Measurements from ENCODE around the gene ADGRB3. TPM values are rescaled to one million over a fixed set of nuclear protein-coding genes. Genes with fewer than 3 reads are reported as not detected.
"Not testable (repeated sequence)": the region's sequence is repeated elsewhere in the genome, so short reads cannot be mapped to it uniquely, and the experiment has no call there.

The ADGRB3 gene
- total RNA-seq, 1 donor from 2014 or later, result 1.7 TPM

DNA sequence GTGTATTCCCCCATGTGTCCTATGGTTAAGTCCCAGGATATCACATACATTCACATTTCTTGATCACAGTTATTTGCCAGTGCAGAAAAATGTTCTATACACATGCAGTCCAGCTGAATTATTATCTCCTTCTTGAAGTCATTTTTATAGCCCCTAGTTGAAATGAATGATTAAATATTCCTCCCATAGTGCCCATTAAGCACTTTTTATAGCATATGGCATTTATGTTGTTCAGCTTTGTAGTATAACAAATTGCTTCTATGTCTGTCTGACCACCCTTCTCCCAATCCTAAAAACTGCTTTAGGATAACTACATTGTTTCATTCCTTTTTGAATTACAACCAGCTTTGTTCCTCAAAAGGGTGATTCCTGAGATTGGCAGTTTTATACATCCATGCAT, 123.5 kb downstream of the ADGRB3 start:
- DNase-seq (ENCODE audit: missing footprints) (no peak), ATAC-seq (no peak)
- intact Hi-C loops (cut with DNase I), result no loop called here

DNA sequence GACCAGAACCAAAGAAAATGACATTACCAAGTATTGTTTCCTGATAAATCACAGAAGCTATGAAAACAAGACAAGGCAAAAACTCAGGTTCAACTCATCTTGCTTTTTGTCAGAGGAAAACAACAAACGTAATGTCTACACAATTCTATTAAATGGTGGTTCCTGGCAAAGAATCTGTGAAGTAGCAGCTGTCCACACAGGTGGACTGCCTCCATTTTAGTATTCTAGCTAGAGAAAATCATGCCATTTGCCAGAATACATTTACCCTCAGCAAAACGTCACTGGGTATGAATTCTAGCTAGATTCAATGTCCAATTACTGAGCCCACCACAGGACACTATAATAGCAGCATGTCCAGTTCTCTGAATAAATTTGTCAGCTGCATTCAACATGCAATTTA, 125.4 kb downstream of the ADGRB3 start:
- DNase-seq (ENCODE audit: missing footprints), result no peak
- intact Hi-C loops (cut with DNase I), result no loop called here
- no peak for ATAC-seq

DNA sequence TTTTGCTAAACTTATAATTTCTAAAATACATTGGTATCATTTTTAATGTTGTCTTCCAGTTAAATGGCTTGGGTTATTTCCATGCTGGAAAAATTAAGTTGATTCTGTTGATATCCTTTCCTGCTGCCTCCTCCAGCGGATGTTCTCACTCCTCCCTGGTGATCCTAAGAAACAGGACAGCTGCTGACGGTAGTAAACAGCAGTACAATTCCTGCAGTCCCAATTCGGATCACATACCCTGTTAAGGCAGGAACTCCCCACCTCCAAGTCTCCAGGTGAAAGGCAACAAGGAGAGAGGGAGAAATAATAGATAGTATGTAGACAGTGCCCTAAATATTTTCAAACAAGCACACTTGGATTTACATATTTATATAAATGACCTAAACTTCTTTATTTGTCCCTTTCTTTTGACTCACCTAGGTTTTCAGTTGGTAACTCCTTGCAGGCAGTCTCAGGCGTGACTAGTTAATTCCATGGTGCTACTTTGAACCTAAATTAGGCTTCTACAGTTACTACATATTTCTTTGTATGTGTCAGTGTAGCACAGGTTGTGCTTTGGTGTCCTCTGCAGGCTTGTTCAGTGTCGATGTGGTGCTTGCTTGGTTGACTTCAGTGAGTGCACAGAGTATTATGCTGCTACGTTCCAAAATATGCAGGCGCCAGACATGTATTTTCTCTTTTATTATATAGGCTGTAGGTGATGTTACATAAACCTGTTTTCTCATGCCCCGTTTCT, 126.0 kb downstream of the ADGRB3 start:
- intact Hi-C loops (cut with DNase I), result no loop called here
- DNase-seq (ENCODE audit: missing footprints) (no peak), ATAC-seq (peak; percentile 88)

DNA sequence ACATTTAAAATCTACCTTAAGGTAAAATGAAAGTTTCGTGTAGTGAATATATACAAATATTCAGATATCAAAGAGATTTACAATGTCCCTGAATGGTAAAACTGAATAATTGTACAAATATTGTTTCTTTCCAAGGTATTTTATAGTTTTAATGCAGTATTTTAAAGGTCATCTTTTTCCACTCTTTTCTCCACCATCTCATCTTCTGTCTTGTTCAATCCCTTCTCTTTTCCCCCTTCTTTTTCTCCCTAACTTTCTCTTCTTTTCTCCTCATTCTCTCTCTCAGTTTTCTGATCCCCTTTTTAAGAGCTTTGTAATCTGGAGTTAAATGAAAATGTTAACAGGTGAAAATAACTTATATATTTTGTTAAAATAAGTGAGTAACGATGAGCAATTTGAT, 126.9 kb downstream of the ADGRB3 start:
- ATAC-seq (no peak), DNase-seq (ENCODE audit: missing footprints) (no peak)
- intact Hi-C loops (cut with DNase I), result no loop called here

DNA sequence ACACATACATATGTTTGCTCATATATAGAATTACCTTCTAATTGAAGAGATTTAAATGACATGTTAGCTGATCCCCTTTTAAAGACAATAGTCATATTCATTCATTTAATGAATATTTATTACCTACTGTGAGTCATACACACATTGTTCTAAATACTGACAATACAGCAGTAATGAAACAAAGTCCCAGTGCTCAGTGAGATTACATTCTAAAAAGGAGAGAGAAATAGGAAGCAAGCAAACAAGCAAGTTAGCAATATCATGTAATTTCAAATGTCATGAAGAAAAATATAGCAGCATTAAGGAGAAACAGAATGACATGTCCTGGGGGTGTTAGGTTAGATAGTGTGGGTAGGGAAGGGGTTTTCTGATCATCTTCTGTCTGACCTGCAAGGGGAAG, 136.3 kb downstream of the ADGRB3 start:
- intact Hi-C loops (cut with DNase I), result no loop called here
- no peak for DNase-seq (ENCODE audit: missing footprints)
- no peak for ATAC-seq

DNA sequence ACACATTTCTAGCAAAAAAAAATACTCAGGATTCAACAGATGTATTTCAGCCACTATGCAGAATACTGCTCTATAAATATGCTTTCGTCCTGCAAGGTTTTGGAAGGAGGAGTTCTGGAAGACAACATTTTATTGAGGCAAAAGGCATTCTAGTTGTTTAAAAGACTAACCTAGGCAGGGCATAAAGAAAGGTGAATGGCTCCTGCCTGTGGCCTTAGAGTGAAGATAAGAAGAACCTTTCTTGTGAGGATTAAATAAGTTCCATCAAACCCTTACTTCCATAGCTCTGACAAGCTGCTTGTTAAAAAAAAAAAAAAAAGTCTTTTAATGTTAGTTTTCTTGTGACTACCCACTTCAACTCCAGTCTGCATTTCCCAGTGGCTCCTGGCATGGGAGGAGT, 139.8 kb downstream of the ADGRB3 start:
- DNase-seq (ENCODE audit: missing footprints) (no peak), ATAC-seq (no peak)
- intact Hi-C loops (cut with DNase I), result no loop called here

DNA sequence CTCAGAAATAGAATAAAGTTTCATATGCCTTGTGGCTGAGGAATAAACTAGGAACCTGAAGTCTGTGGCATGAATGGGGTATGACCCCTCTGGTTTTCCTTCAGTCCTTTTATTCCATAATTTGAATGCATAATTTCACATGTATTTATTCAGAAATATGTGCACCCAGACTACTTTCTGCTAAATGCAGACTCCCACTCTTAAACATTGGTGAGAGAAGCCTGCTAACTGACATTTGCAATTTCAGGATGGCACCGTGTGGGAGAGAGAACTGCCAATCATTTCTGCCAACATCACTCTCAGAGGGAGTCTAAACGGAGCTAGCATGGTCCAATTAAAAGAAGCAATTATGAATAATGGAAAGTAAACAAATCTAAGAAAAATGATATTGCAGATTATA, 141.3 kb downstream of the ADGRB3 start:
- DNase-seq (ENCODE audit: missing footprints) (no peak), ATAC-seq (no peak)
- intact Hi-C loops (cut with DNase I), result no loop called here

DNA sequence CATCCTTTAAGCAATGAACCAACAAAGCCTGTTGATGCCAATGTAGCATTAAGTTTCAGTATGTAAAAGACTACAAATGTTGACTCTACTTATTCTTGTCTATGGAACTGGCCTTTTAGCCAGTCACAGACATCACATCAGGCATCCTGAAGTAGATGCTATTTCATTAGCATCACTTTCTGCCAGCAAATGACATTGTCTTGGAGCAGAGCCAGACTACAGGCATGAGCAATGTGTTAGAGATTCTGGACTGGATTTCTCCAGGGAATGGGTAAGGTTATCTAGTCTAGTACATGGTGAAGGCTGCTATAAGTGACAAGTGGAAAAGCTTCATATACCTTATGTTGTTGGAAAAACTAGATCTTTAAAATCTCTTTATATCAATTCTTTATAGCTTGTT, 142.9 kb downstream of the ADGRB3 start:
- intact Hi-C loops (cut with DNase I), result loop anchor here (2.0 kb wide), 1 partner anchor 139 kb away; no protein-coding TSS in a partner anchor
- ATAC-seq, result peak; percentile 75
- DNase-seq (ENCODE audit: missing footprints), result no peak

DNA sequence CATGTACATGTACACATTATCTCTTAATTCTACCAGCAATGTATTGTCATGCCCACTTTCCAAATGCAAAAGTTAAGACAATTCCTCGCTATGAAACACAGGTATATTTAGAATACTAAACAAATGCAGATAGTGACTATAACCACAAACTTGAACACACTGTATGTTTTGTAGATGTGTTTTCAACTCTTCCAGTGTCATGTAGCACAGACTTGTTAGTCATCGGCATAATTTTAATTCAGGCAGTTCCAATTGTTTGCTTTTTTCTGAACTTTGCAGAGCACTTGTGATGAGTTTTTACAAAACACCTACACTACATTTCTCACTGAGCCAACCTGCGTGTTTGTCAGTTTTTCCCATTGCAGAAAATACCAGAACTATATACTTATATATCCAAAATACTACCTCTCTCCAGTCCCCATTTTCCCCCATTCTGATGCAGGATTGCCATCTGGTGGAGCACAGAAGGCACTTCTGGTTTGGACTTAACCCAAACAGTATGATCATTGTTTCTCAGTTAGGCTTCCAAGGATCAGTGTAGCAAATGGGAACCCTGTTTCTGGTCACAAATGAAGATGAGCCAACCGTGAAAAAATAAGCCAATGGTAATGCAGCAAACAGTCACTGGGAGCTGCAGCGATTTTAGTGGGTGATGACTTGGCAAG, 143.4 kb downstream of the ADGRB3 start:
- ATAC-seq, result peak; percentile 84
- DNase-seq (ENCODE audit: missing footprints), result no peak
- intact Hi-C loops (cut with DNase I), result loop anchor here (2.0 kb wide), 1 partner anchor 140 kb away; no protein-coding TSS in a partner anchor

DNA sequence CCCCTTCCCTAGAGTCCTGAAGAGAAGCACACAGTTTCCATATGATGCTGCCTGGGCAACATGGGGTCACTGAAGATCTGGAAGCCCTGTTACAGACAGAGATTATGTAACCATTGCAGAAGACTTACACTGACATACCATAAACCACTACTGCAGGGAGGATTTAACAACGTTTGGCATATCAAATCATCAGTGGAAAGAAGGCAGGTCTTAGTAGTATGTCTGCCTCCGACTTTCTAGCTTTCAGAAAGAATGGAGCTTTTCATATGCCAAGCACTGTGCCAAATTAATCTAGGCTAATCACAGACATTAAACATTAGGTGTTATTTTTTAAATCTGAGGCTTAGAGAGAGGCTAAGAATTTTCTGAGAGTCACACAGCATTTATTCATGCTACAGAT, 144.3 kb downstream of the ADGRB3 start:
- intact Hi-C loops (cut with DNase I), result loop anchor here (2.0 kb wide), 1 partner anchor 141 kb away; no protein-coding TSS in a partner anchor

DNA sequence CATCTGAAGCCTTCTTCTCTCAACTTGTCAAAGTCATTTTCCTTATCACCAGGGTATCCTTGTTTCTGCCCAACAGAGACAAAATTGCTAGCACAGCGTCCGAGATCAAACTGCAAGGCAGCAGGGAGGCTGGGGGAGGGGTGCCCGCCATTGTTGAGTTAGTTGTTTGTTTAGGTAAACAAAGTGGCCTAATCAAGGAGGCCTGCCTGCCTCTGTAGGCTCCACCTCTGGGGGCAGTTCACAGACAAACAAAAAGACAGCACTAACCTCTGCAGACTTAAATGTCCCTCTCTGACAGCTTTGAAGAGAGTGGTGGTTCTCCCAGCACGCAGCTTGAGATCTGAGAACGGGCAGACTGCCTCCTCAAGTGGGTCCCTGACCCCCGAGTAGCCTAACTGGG, 155.0 kb downstream of the ADGRB3 start:
- DNase-seq (ENCODE audit: missing footprints); intact Hi-C loops (cut with DNase I); ATAC-seq: not testable (repeated sequence)

More for the DNA sequence above, 144.3 kb downstream of the ADGRB3 start:
- no peak for DNase-seq (ENCODE audit: missing footprints)
- ATAC-seq, result no peak

DNA sequence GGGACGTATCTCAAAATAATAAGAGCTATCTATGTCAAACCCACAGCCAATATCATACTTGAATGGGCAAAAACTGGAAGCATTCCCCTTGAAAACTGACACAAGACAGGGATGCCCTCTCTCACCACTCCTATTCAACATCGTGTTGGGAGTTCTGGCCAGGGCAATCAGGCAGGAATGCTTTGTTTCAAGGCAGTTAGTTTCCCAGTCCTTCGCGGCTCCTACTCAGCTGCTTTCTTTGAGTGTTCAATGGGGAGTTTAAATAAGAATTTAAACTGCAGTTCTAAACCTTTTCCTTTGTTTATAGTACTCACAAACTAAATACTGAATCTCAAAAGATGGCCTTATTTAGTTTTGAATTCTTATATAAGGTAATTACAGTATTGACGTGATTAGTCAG, 179.9 kb downstream of the ADGRB3 start:
- intact Hi-C loops (cut with DNase I); DNase-seq (ENCODE audit: missing footprints); ATAC-seq: not testable (repeated sequence)

DNA sequence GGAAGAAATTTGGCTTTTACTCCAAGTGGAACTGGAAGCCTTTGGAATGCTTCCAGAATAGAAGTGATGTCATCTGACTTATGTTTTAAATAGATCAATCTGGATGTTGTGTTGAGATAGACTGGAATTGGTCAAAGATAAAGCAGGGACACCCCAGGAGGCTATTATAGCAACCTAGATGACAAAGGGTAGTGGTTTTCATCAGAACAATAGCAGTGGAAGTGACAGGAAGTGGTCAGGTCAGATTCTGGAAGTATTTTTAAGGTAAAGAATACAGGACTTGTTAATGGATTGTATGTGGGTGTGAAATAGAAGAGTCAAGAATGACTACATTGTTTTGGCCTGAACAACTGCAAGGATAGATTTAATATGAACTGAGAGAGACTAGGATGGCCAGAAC, 191.4 kb downstream of the ADGRB3 start:
- intact Hi-C loops (cut with DNase I), result no loop called here
- DNase-seq (ENCODE audit: missing footprints) (no peak), ATAC-seq (no peak)

DNA sequence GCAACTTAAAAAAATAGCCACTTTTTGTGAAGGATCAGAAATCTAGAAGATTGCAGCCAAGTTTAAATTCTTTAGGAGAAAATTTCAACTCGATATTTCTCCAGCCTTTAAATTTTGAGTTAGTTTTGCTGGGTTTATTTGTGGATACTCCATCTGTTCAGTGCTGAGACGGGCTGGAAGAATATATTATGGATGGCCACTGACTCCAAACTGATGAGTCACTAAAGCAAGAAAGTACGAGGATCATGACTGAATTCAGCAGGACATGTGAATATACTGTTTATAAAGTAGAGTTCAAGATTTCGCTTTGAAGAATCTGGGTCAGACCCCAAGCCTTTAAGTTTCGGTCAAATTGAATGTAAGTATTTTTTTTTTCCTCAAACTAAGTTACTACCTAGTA, 199.5 kb downstream of the ADGRB3 start:
- ATAC-seq (no peak), DNase-seq (ENCODE audit: missing footprints) (no peak)
- intact Hi-C loops (cut with DNase I), result no loop called here

DNA sequence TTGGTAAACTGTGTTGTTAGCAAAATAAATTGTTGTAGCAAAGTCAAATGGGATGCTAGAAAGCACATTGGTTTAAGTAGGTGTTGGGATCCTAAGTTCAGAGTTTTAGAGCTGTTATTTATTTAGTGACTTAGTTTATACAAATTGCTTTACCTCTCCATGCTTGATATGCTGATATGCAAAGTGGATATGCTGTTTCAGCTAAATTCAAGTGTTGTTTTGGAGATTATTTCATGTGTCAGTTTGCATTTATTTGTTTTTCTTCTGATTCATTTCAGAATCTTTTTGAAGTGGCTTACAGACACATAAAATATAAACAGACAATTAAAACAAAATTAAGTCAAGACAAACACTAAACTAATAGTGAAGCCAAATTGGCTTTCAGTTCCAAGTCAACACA, 203.5 kb downstream of the ADGRB3 start:
- DNase-seq (ENCODE audit: missing footprints), result no peak
- no peak for ATAC-seq
- intact Hi-C loops (cut with DNase I), result no loop called here

DNA sequence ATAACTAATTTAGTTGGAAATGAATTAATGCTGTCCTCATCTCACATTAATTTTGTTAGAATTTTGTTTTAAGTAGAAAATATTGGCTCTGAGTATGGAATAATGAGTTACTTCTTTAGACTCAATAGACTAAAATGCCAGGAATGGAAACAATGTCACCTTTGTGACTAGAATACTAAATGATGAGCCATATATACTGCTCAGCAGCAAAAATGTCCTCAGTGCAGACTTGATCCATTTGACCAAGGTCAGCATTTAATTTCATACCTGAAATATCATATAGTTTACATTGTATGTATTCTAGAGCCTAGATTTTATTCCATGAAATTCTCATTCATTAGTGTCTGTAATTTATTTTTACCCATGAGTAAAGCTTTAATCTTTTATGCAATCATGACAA, 217.7 kb downstream of the ADGRB3 start:
- DNase-seq (ENCODE audit: missing footprints) (no peak), ATAC-seq (no peak)
- intact Hi-C loops (cut with DNase I), result no loop called here

DNA sequence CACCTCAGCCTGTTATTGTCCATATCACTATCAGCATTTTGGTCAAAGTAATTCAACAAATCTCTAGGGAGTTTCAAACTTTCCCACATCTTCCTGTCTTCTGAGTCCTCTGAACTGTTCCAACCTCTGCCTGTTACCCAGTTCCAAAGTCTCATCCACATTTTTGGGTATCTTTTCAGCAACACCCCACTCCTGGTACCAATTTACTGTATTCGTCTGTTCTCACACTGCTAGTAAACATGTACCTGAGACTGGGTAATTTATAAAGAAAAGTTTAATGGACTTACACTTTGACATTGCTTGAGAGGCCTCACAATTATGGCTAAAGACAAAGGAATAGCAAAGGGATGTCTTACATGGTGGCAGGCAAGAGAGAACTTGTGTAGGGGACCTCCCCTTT, 224.2 kb downstream of the ADGRB3 start:
- DNase-seq (ENCODE audit: missing footprints) (no peak), ATAC-seq (no peak)
- intact Hi-C loops (cut with DNase I), result no loop called here

DNA sequence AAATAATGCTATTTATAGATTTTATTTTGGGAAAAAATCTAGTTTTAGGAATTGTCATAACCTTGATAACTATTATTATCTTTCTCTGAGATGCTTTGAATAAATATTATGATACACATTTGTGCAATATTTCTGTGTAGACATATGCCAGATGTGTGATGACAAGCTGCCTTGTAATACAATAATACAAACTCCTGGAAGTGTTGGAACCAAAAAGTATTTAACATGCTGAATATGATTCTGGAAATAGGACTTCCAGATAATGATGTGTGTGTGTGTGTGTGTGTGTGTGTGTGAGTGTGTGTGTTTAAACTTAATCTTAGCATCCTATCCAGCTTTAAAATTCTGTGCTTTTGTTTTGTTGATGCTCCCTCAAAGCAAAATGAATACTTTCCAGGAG, 233.6 kb downstream of the ADGRB3 start:
- intact Hi-C loops (cut with DNase I), result no loop called here

DNA sequence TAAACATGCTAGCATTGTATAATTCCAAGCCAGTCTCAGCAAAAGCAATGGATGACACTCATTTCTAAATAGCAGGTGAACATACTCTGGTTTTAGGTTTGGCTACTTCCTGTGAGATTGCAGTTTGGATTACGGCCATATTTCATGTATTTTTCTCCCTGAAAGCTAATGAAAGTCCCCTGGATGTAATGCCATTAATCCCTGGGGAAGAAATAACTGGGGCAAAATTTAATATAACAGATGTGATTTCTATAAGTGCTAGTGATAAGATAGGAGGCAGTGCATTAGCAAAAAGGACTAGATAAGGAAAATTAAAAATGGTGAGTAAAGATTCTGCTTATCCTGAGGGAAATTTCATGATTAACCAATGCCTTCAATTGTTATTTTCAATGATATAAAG, 238.2 kb downstream of the ADGRB3 start:
- intact Hi-C loops (cut with DNase I), result loop anchor here (10.0 kb wide), 1 partner anchor 862 kb away; no protein-coding TSS in a partner anchor
- DNase-seq (ENCODE audit: missing footprints), result no peak
- ATAC-seq, result no peak

More for the DNA sequence above, 233.6 kb downstream of the ADGRB3 start:
- DNase-seq (ENCODE audit: missing footprints) (no peak), ATAC-seq (no peak)

DNA sequence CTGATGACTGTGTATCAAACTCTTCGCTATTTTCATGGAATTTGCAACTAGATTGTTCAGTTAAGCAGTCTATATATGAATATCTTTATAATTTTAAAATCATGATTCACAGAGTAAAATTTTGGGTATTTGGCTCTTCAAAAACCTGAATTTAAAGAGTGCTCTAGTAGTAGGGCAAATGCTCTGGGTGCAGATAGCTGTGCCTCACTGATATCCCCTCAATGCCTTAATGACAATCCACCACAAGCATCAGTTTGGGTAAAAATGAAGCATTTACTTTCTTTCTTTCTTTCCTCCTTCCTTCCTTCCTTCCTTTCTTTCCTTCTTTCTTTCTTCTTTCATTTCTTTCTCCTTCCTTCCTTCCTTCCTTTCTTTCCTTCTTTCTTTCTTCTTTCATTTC, 239.7 kb downstream of the ADGRB3 start:
- intact Hi-C loops (cut with DNase I), result loop anchor here (5.0 to 10.0 kb wide), 2 partner anchors 83 to 860 kb away; no protein-coding TSS in a partner anchor
- ATAC-seq (no peak), DNase-seq (ENCODE audit: missing footprints) (no peak)
